GM12872 (cell line): ENCODE measurements around the gene CAMTA1.

Source experiments
- CTCF ChIP-seq: IDR thresholded peaks from 3 replicates; pipeline ENCODE4 v1.5.1; 2011; ENCODE audit warnings: low read depth, mild to moderate bottlenecking, low read length, moderate library complexity; ENCODE audit not compliant: insufficient read depth

CAMTA1 gene

GRCh38 chr1:7018351-7018750 is 233.1 kb downstream of the CAMTA1 start:
- no peak for TF ChIP-seq CTCF

DNA sequence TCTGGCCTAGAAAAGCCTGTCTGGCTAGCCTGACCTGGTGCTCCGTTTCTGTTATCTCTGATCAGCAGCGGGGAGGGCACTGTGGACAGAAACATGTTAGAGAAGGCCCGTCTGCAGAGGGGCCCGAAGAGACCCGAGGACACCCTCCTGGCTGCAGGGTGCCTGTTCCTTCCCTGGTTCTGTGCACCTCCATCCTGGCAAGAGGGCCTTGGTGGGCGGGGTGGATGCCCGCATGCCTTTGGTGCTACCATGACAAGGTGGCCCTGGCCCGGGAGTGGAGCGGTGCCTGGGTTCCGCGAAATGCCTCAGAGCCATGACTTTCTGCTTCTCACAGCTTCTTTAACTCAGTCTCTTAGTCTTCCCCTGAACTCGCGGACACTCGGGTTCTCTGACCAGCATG is 233.6 kb downstream of the CAMTA1 start:
- no peak for TF ChIP-seq CTCF

GRCh38 chr1:7019510-7019909 is 234.3 kb downstream of the CAMTA1 start:
- TF ChIP-seq CTCF, result no peak

DNA sequence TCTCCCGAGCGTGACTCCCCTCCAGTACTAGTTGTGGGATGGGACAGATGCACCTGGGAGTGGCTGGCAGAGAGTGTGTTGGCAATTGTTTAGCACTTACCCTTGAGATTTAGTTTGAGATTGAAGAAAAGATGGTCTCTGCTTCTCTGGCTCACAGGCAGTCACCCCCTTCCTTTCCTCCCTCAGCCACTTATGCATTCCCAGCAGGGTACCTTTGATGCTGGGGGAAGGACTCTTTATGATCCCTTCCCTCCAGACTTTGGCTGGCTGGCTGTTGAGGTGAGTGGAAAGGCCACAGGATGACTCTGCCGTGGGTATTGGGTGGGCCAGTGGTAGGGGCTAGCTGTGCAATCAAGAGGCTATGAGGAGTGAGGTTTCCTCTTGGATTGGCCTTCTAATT is 236.8 kb downstream of the CAMTA1 start:
- TF ChIP-seq CTCF, result no peak

- TF ChIP-seq CTCF, result no peak
Measured at GRCh38 chr1:7025013-7025412, 239.8 kb downstream of the CAMTA1 start.

GRCh38 chr1:7026169-7026568 is 240.9 kb downstream of the CAMTA1 start:
- no peak for TF ChIP-seq CTCF

DNA sequence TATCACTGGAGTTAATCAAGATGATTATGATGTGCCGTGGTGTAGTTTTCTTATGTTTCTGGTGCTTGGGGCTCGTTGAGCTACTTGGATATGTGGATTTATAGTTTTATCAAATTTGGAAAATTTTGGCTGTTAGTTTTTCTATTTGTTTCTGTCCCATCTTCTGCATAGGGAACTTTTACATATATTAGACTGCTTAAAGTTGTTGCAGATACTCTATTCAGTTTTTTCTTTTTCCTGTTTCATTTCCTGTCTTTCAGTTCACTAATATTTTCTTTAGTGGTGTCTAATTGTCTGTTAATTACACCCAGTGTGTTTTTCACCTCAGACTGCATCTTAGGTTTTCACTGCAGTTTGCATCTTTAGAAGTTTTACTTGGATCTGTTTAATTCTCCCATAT is 247.7 kb downstream of the CAMTA1 start:
- TF ChIP-seq CTCF, result no peak

DNA sequence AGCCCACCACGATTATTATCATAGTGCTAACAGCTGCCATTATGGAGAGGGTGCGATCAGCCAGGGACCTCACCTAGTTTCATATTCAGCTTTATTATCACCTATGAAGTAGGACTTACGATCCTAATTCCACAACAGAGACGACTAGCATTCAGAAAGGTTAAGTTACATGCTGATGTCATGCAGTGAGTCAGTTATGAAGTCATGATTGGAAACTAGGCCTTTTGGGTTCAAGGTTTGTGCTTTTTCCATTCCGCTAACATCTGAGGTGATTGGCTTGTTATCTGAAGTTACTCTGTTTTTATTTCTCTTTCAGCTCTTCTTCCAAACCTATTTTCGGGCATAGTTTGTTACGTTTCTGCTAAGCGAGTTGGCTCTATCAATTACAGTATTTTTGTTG is 251.1 kb downstream of the CAMTA1 start:
- no peak for TF ChIP-seq CTCF
